Cerebellar nuclear complex (tissue), 1 donor: ENCODE results near the gene CEBPA.
"Not testable (repeated sequence)": the region's sequence is repeated elsewhere in the genome, so short reads cannot be mapped to it uniquely, and the experiment has no call there.

ENCODE experiments used
- DNase-seq, 2 experiments: peaks; one replicate each; lab custom pipeline; 2025; lab: John Stamatoyannopoulos, UW

The CEBPA gene

GRCh38 chr19:33324628-33325027, 22.3 kb upstream of the CEBPA start:
- DNase-seq, result no peak

- no peak for DNase-seq
These were observed 20.9 kb upstream of the CEBPA start for GRCh38 chr19:33323093-33323820.

- no peak for DNase-seq
These were observed 18.3 kb upstream of the CEBPA start for GRCh38 chr19:33320636-33321035.

- DNase-seq, result not testable (repeated sequence)
These were observed 15.7 kb upstream of the CEBPA start for GRCh38 chr19:33317991-33318390.

- no peak for DNase-seq
These were observed 15.2 kb upstream of the CEBPA start for GRCh38 chr19:33317517-33317916.

GRCh38 chr19:33316541-33317264, 14.4 kb upstream of the CEBPA start:
- no peak for DNase-seq

- DNase-seq, result not testable (repeated sequence)
These were observed 10.5 kb upstream of the CEBPA start for GRCh38 chr19:33312808-33313207.

- DNase-seq, result no peak
These were observed 9.7 kb upstream of the CEBPA start for GRCh38 chr19:33312065-33312464.

- no peak for DNase-seq
These were observed 9.0 kb upstream of the CEBPA start for GRCh38 chr19:33311326-33311682.

GRCh38 chr19:33310606-33311325, 8.4 kb upstream of the CEBPA start:
- DNase-seq, result no peak

- no peak for DNase-seq
These were observed 7.5 kb upstream of the CEBPA start for GRCh38 chr19:33309826-33310225.

GRCh38 chr19:33306853-33307792, 4.8 kb upstream of the CEBPA start:
- no peak for DNase-seq

- DNase-seq, result no peak
These were observed 3.9 kb upstream of the CEBPA start for GRCh38 chr19:33306191-33306590.

GRCh38 chr19:33304760-33305647, 2.7 kb upstream of the CEBPA start:
- no peak for DNase-seq

- no peak for DNase-seq
These were observed 2.0 kb upstream of the CEBPA start for GRCh38 chr19:33304371-33304759.

GRCh38 chr19:33303791-33304345, 1.5 kb upstream of the CEBPA start:
- no peak for DNase-seq

- no peak for DNase-seq
These were observed 848 bp upstream of the CEBPA start for GRCh38 chr19:33302974-33303790.

- no peak for DNase-seq
These were observed 497 bp downstream of the CEBPA start for GRCh38 chr19:33301900-33302174.

- no peak for DNase-seq
These were observed 1.0 kb downstream of the CEBPA start for GRCh38 chr19:33301144-33301899.
